ENCODE results near the gene PARD3B. TPM values are rescaled to one million over a fixed set of nuclear protein-coding genes. Genes with fewer than 3 reads are reported as not detected.

The PARD3B gene
- total and polyA plus RNA-seq, 9 donors: 6.4 to 15.3 (median 7.5) TPM

GRCh38 chr2:204625135-204625534 is 79.9 kb downstream of the PARD3B start:
- 100% methylated on average over 1 of the region's 2 CpGs for WGBS (ENCODE audit: insufficient coverage)
- H3K27me3 ChIP-seq (ENCODE audit: control insufficient read depth, insufficient read depth, low read length): no peaks in the 10 kb centered on the region
- H3K4me3 ChIP-seq (ENCODE audit: low read length): no peak overlapping the region
- no peaks in the 10 kb centered on the region for H3K9me3 ChIP-seq (replicated peaks; ENCODE audit: control insufficient read depth, low read depth, low read length)
- H3K4me1 ChIP-seq (ENCODE audit: control insufficient read depth, insufficient read depth, low read length): no peaks in the 10 kb centered on the region
- H3K27ac ChIP-seq (ENCODE audit: low read length): no peak overlapping the region
- no peaks in the 10 kb centered on the region for H3K36me3 ChIP-seq (ENCODE audit: control insufficient read depth, insufficient read depth, low read length)
- peak; percentile 9 for DNase-seq

DNA sequence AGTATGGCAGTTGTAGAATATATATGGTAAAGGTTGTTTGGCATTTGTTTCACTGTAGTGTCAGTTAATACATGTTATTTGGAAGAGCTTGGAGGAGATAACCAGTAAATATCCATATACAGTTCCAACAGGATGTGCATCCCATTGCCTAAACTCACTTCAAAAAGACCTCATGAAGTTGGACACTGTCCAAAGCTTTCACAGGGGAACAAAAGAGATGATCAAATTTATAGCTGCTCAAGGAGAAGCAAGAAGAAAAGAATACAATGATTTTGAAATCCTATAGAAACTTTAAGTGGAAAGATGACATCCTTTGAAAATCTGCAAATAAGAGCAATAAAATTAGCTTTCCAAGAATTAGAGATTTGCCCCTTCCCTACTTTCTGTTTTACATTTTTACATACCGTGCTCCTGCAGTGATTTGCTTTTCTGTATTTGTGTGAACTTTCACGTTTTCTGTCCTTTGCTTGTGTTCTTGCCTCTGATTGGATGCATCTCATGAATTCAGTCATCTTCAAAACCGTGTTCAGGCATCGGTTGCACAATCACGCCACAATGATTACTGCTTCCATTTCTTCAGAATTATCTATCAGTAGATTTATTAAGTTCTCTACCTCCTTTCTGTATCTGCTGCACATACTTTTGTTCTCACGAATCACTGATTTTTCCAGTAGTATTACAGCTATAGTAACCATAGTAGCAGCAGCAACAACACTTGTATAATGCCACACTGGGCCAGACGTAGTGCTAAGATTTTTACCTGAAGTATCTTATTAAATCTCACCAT is 83.8 kb downstream of the PARD3B start:
- H3K9me3 ChIP-seq (replicated peaks; ENCODE audit: control insufficient read depth, low read depth, low read length): no peaks in the 10 kb centered on the region
- H3K36me3 ChIP-seq (ENCODE audit: control insufficient read depth, insufficient read depth, low read length): no peaks in the 10 kb centered on the region
- no peak overlapping the region for H3K27ac ChIP-seq (ENCODE audit: low read length)
- H3K27me3 ChIP-seq (ENCODE audit: control insufficient read depth, insufficient read depth, low read length): no peaks in the 10 kb centered on the region
- 80% methylated on average over 1 of the region's 7 CpGs for WGBS (ENCODE audit: insufficient coverage)
- no peak overlapping the region for H3K4me3 ChIP-seq (ENCODE audit: low read length)
- no peaks in the 10 kb centered on the region for H3K4me1 ChIP-seq (ENCODE audit: control insufficient read depth, insufficient read depth, low read length)
- peak; percentile 70 for DNase-seq

GRCh38 chr2:204632410-204632809 is 87.1 kb downstream of the PARD3B start:
- H3K27ac ChIP-seq (ENCODE audit: low read length): no peak overlapping the region
- WGBS (ENCODE audit: insufficient coverage): no CpG with 5 or more reads among the region's 3 CpGs
- H3K4me1 ChIP-seq (ENCODE audit: control insufficient read depth, insufficient read depth, low read length): no peaks in the 10 kb centered on the region
- no peak overlapping the region for H3K4me3 ChIP-seq (ENCODE audit: low read length)
- H3K36me3 ChIP-seq (ENCODE audit: control insufficient read depth, insufficient read depth, low read length): no peaks in the 10 kb centered on the region
- no peaks in the 10 kb centered on the region for H3K27me3 ChIP-seq (ENCODE audit: control insufficient read depth, insufficient read depth, low read length)
- DNase-seq: no peak
- H3K9me3 ChIP-seq (replicated peaks; ENCODE audit: control insufficient read depth, low read depth, low read length): no peaks in the 10 kb centered on the region

- Histone ChIP-seq H3K9me3 (replicated peaks; ENCODE audit: control insufficient read depth, low read depth, low read length) (no peaks in the 10 kb centered on the region), H3K36me3 (ENCODE audit: control insufficient read depth, insufficient read depth, low read length) (no peaks in the 10 kb centered on the region), H3K4me3 (ENCODE audit: low read length) (no peak overlapping the region), H3K27me3 (ENCODE audit: control insufficient read depth, insufficient read depth, low read length) (no peaks in the 10 kb centered on the region), H3K27ac (ENCODE audit: low read length) (no peak overlapping the region), H3K4me1 (ENCODE audit: control insufficient read depth, insufficient read depth, low read length) (no peaks in the 10 kb centered on the region)
- WGBS (ENCODE audit: insufficient coverage): no CpG with 5 or more reads among the region's 3 CpGs
- DNase-seq: no peak
Observed at GRCh38 chr2:204634564-204634963, 89.3 kb downstream of the PARD3B start.

GRCh38 chr2:204635478-204635877 is 90.2 kb downstream of the PARD3B start:
- Histone ChIP-seq H3K36me3 (ENCODE audit: control insufficient read depth, insufficient read depth, low read length) (no peaks in the 10 kb centered on the region), H3K4me1 (ENCODE audit: control insufficient read depth, insufficient read depth, low read length) (no peaks in the 10 kb centered on the region), H3K9me3 (replicated peaks; ENCODE audit: control insufficient read depth, low read depth, low read length) (no peaks in the 10 kb centered on the region), H3K27me3 (ENCODE audit: control insufficient read depth, insufficient read depth, low read length) (no peaks in the 10 kb centered on the region), H3K4me3 (ENCODE audit: low read length) (no peak overlapping the region), H3K27ac (ENCODE audit: low read length) (no peak overlapping the region)
- no peak for DNase-seq
- WGBS (ENCODE audit: insufficient coverage): no CpG with 5 or more reads among the region's 3 CpGs

- no peak for DNase-seq
- no peak overlapping the region for H3K4me3 ChIP-seq (ENCODE audit: low read length)
- no peaks in the 10 kb centered on the region for H3K27me3 ChIP-seq (ENCODE audit: control insufficient read depth, insufficient read depth, low read length)
- H3K36me3 ChIP-seq (ENCODE audit: control insufficient read depth, insufficient read depth, low read length): no peaks in the 10 kb centered on the region
- no peak overlapping the region for H3K27ac ChIP-seq (ENCODE audit: low read length)
- no peaks in the 10 kb centered on the region for H3K4me1 ChIP-seq (ENCODE audit: control insufficient read depth, insufficient read depth, low read length)
- no CpG with 5 or more reads among the region's 4 CpGs for WGBS (ENCODE audit: insufficient coverage)
- no peaks in the 10 kb centered on the region for H3K9me3 ChIP-seq (replicated peaks; ENCODE audit: control insufficient read depth, low read depth, low read length)
Observed at GRCh38 chr2:204638471-204639194, 93.4 kb downstream of the PARD3B start.

- DNase-seq: no peak
- Histone ChIP-seq H3K27me3 (ENCODE audit: control insufficient read depth, insufficient read depth, low read length) (no peaks in the 10 kb centered on the region), H3K4me1 (ENCODE audit: control insufficient read depth, insufficient read depth, low read length) (no peaks in the 10 kb centered on the region), H3K27ac (ENCODE audit: low read length) (no peak overlapping the region), H3K9me3 (replicated peaks; ENCODE audit: control insufficient read depth, low read depth, low read length) (no peaks in the 10 kb centered on the region), H3K36me3 (ENCODE audit: control insufficient read depth, insufficient read depth, low read length) (no peaks in the 10 kb centered on the region), H3K4me3 (ENCODE audit: low read length) (no peak overlapping the region)
- WGBS (ENCODE audit: insufficient coverage): 75% methylated on average over 4 of the region's 4 CpGs
Observed at GRCh38 chr2:204643326-204643725, 98.1 kb downstream of the PARD3B start.

GRCh38 chr2:204645018-204645773 is 99.9 kb downstream of the PARD3B start:
- no peak overlapping the region for H3K27ac ChIP-seq (ENCODE audit: low read length)
- no peaks in the 10 kb centered on the region for H3K27me3 ChIP-seq (ENCODE audit: control insufficient read depth, insufficient read depth, low read length)
- H3K4me3 ChIP-seq (ENCODE audit: low read length): no peak overlapping the region
- WGBS (ENCODE audit: insufficient coverage): no CpG with 5 or more reads among the region's 1 CpG
- H3K36me3 ChIP-seq (ENCODE audit: control insufficient read depth, insufficient read depth, low read length): no peaks in the 10 kb centered on the region
- DNase-seq: no peak
- H3K9me3 ChIP-seq (replicated peaks; ENCODE audit: control insufficient read depth, low read depth, low read length): no peaks in the 10 kb centered on the region
- no peaks in the 10 kb centered on the region for H3K4me1 ChIP-seq (ENCODE audit: control insufficient read depth, insufficient read depth, low read length)

GRCh38 chr2:204647626-204648025 is 102.4 kb downstream of the PARD3B start:
- no peaks in the 10 kb centered on the region for H3K27me3 ChIP-seq (ENCODE audit: control insufficient read depth, insufficient read depth, low read length)
- H3K4me1 ChIP-seq (ENCODE audit: control insufficient read depth, insufficient read depth, low read length): no peaks in the 10 kb centered on the region
- no peak overlapping the region for H3K27ac ChIP-seq (ENCODE audit: low read length)
- peaks cover 7% of the 10 kb centered on the region for H3K9me3 ChIP-seq (replicated peaks; ENCODE audit: control insufficient read depth, low read depth, low read length)
- H3K4me3 ChIP-seq (ENCODE audit: low read length): no peak overlapping the region
- H3K36me3 ChIP-seq (ENCODE audit: control insufficient read depth, insufficient read depth, low read length): no peaks in the 10 kb centered on the region
- no peak for DNase-seq

DNA sequence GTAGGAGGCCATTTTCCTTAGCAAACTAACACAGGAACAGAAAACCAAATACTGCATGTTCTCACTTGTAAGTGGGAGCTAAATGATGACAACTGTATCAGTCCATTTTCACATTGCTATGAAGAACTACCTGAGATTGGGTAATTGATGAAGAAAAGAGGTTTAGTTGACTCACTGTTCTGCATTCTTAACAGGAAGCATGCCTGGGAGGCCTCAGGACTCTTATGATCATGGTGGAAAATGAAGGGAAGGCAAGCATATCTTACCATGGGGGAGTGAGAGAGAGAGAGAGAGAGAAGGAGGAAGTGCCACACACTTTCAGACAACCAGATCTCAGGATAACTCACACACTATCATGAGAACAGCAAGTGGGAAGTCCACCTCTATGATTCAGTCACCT is 105.3 kb downstream of the PARD3B start:
- no peak for DNase-seq
- Histone ChIP-seq H3K36me3 (ENCODE audit: control insufficient read depth, insufficient read depth, low read length) (no peaks in the 10 kb centered on the region), H3K9me3 (replicated peaks; ENCODE audit: control insufficient read depth, low read depth, low read length) (peaks cover 7% of the 10 kb centered on the region), H3K4me1 (ENCODE audit: control insufficient read depth, insufficient read depth, low read length) (no peaks in the 10 kb centered on the region), H3K4me3 (ENCODE audit: low read length) (no peak overlapping the region), H3K27ac (ENCODE audit: low read length) (no peak overlapping the region), H3K27me3 (ENCODE audit: control insufficient read depth, insufficient read depth, low read length) (no peaks in the 10 kb centered on the region)
